WERI-Rb-1 (cell line): ENCODE results near the gene RAB17.

ENCODE experiments used
- DNase-seq: peaks from one replicate; pipeline ENCODE4 v3.0.0-alpha.2; 2020
- H3K27ac ChIP-seq: fragments of 250-450 bp; sonication (Bioruptor Pico); 2 replicates; pipeline ENCODE4 v1.5.1; 2020; ENCODE audit warnings: mild to moderate bottlenecking, moderate library complexity
- H3K27me3 ChIP-seq: fragments of 250-450 bp; sonication (Bioruptor Pico); 2 replicates; pipeline ENCODE4 v1.5.1; 2021; ENCODE audit warnings: mild to moderate bottlenecking, low read depth, moderate library complexity; ENCODE audit not compliant: insufficient read depth, severe bottlenecking
- H3K36me3 ChIP-seq: fragments of 250-450 bp; sonication (Bioruptor Pico); 2 replicates; pipeline ENCODE4 v1.5.1; 2020; ENCODE audit warnings: mild to moderate bottlenecking, moderate library complexity
- H3K4me3 ChIP-seq: 2 replicates; pipeline ENCODE4 v1.5.1; 2011; ENCODE audit warnings: low read depth, mild to moderate bottlenecking, control low read depth, low read length
- H3K9me3 ChIP-seq: fragments of 250-450 bp; sonication (Bioruptor Pico); 2 replicates; pipeline ENCODE4 v1.5.1; 2021; ENCODE audit warnings: mild to moderate bottlenecking, moderate library complexity; ENCODE audit not compliant: severe bottlenecking
- CTCF ChIP-seq: IDR thresholded peaks from 2 replicates; pipeline ENCODE4 v1.5.1; 2011; ENCODE audit warnings: low read depth, mild to moderate bottlenecking, control low read depth, inconsistent platforms, low read length

The RAB17 gene

GRCh38 chr2:237527766-237528165 is 62.8 kb downstream of the RAB17 start:
- H3K36me3 ChIP-seq: no peaks in the 10 kb centered on the region
- DNase-seq: no peak
- no peak for TF ChIP-seq CTCF
- H3K27ac ChIP-seq: no peak overlapping the region
- H3K4me3 ChIP-seq: no peak overlapping the region
- peaks cover 59% of the 10 kb centered on the region for H3K27me3 ChIP-seq
- H3K9me3 ChIP-seq: no peaks in the 10 kb centered on the region

- Histone ChIP-seq H3K9me3 (no peaks in the 10 kb centered on the region), H3K36me3 (no peaks in the 10 kb centered on the region), H3K4me3 (no peak overlapping the region), H3K27me3 (peaks cover 53% of the 10 kb centered on the region), H3K27ac (no peak overlapping the region)
- no peak for TF ChIP-seq CTCF
- DNase-seq: no peak
These were observed 63.3 kb downstream of the RAB17 start for GRCh38 chr2:237527233-237527632.

- Histone ChIP-seq H3K9me3 (no peaks in the 10 kb centered on the region), H3K4me3 (no peak overlapping the region), H3K27me3 (peaks cover 43% of the 10 kb centered on the region), H3K27ac (no peak overlapping the region), H3K36me3 (no peaks in the 10 kb centered on the region)
- TF ChIP-seq CTCF: no peak
- no peak for DNase-seq
These were observed 64.9 kb downstream of the RAB17 start for GRCh38 chr2:237525559-237526157.

GRCh38 chr2:237524631-237525030 is 65.9 kb downstream of the RAB17 start:
- Histone ChIP-seq H3K36me3 (no peaks in the 10 kb centered on the region), H3K27ac (no peak overlapping the region)
- DNase-seq: no peak

More at GRCh38 chr2:237524631-237525030, 65.9 kb downstream of the RAB17 start:
- Histone ChIP-seq H3K27me3 (peaks cover 45% of the 10 kb centered on the region), H3K4me3 (no peak overlapping the region), H3K9me3 (no peaks in the 10 kb centered on the region)
- TF ChIP-seq CTCF: no peak
